Measurements from ENCODE around the gene BACH1.

GRCh38 chr21:29257701-29258100 lies 41.0 kb upstream of the BACH1 start:
- TF ChIP-seq, protein P1, sequence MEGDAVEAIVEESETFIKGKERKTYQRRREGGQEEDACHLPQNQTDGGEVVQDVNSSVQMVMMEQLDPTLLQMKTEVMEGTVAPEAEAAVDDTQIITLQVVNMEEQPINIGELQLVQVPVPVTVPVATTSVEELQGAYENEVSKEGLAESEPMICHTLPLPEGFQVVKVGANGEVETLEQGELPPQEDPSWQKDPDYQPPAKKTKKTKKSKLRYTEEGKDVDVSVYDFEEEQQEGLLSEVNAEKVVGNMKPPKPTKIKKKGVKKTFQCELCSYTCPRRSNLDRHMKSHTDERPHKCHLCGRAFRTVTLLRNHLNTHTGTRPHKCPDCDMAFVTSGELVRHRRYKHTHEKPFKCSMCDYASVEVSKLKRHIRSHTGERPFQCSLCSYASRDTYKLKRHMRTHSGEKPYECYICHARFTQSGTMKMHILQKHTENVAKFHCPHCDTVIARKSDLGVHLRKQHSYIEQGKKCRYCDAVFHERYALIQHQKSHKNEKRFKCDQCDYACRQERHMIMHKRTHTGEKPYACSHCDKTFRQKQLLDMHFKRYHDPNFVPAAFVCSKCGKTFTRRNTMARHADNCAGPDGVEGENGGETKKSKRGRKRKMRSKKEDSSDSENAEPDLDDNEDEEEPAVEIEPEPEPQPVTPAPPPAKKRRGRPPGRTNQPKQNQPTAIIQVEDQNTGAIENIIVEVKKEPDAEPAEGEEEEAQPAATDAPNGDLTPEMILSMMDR (IDR thresholded peaks at IDR 0.05): no peak
- TF ChIP-seq POLR2A (IDR thresholded peaks at IDR 0.05): no peak

All from breast epithelium (tissue), 3 donors.